Measurements from ENCODE around the gene TTC7B. TPM values are rescaled to one million over a fixed set of nuclear protein-coding genes. Genes with fewer than 3 reads are reported as not detected.

The TTC7B gene
- total and polyA plus RNA-seq, 2 of the 8 experiments (the other 6 are each of a cell fraction or from before 2014, with no cell fraction given), result 23.7 to 34.0 TPM

DNA sequence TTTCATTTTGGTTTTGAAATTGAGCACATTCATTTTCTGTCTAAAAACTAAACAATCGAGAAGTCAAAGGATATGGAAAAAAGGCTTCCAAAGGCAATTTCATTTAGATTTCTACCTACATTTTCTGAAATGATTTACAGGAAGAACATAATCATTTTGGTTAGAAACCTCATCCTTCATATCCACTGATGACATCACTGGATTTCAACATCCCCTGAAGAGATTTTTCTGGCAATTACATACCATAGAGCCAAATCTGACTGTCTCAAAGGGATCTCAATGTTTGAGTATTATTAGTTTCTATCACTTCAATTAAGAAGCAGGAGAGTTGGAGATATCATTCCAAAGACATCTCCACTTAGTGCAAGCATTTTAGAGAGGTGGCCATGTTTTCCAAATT, 137.8 kb downstream of the TTC7B start:
- no peak overlapping the region for H2BK12ac ChIP-seq (ENCODE audit: low read depth, low read length)
- no peak overlapping the region for H3K9ac ChIP-seq (replicated peaks in 1 of 4; ENCODE audit: extremely low read depth in 1 of 4, low read depth in 3 of 4, low read length in 3 of 4)
- POLR2A ChIA-PET (ENCODE audit: partially characterized antibody), result no interaction called here
- TF ChIP-seq SP1 (IDR thresholded peaks at IDR 0.05; ENCODE audit: low read depth, low read length) (no peak), RXRA (IDR thresholded peaks at IDR 0.05; ENCODE audit: insufficient read depth, low read depth, low read length) (no peak)

More for the DNA sequence above, 137.8 kb downstream of the TTC7B start:
- Histone ChIP-seq H2BK20ac (ENCODE audit: low read length) (no peak overlapping the region), H3K79me2 (ENCODE audit: control insufficient read depth in 1 of 2, insufficient read depth in 2 of 2, low read length in 2 of 2) (no peaks in the 10 kb centered on the region), H3K4me3 (ENCODE audit: extremely low read depth in 1 of 4, insufficient read depth in 2 of 4, low read depth in 3 of 4, low read length in 4 of 4) (no peak overlapping the region), H3K14ac (ENCODE audit: insufficient read length) (no peak overlapping the region), H3K79me1 (ENCODE audit: low read depth, low read length) (peaks cover 2% of the 10 kb centered on the region; the same call in 1 of the 2 replicates), H2BK15ac (ENCODE audit: low read length) (no peak overlapping the region), H3K56ac (replicated peaks; ENCODE audit: insufficient read length, low read depth, low read length) (no peak overlapping the region), H2BK120ac (replicated peaks; ENCODE audit: low read depth, low read length) (no peak overlapping the region), H3K23me2 (ENCODE audit: low read depth, low read length) (no peaks in the 10 kb centered on the region), H4K91ac (replicated peaks; ENCODE audit: insufficient read length, low read length) (no peak overlapping the region), H3K36me3 (ENCODE audit: control insufficient read depth in 2 of 4, insufficient read depth in 4 of 4, low read length in 3 of 4) (no peaks in the 10 kb centered on the region), H2AK5ac (ENCODE audit: low read depth, low read length) (no peak overlapping the region), H3K4me1 (replicated peaks in 1 of 4; ENCODE audit: control insufficient read depth in 3 of 4, insufficient read depth in 4 of 4, low read length in 3 of 4) (peaks cover 0 to 4% (median 2%) of the 10 kb centered on the region in 4 experiments; a peak in 2 of 7 replicates), H4K20me1 (replicated peaks in 1 of 2; ENCODE audit: control insufficient read depth in 1 of 2, insufficient read depth in 2 of 2, low read length in 2 of 2) (no peaks in the 10 kb centered on the region), H4K5ac (ENCODE audit: insufficient read length, low read depth, low read length) (no peak overlapping the region), H3K23ac (ENCODE audit: insufficient read length) (no peak overlapping the region), H3K9me3 (ENCODE audit: insufficient read depth in 2 of 2, low read depth in 1 of 2, low read length in 1 of 2) (no peaks in the 10 kb centered on the region), H2BK5ac (ENCODE audit: low read depth, low read length) (no peak overlapping the region), H3K27me3 (replicated peaks in 1 of 4; ENCODE audit: control insufficient read depth in 3 of 4, extremely low read depth in 1 of 4, insufficient read depth in 3 of 4, low read length in 3 of 4) (no peaks in the 10 kb centered on the region), H3K4me2 (ENCODE audit: insufficient read depth in 1 of 2, low read depth in 2 of 2, low read length in 2 of 2) (no peak overlapping the region), H3K18ac (ENCODE audit: extremely low read depth, low read length) (no peak overlapping the region), H2AFZ (ENCODE audit: low read length) (no peak overlapping the region), H3K4ac (replicated peaks; ENCODE audit: insufficient read length, low read depth, low read length) (no peak overlapping the region), H3K27ac (ENCODE audit: low read depth, low read length) (no peak overlapping the region), H4K8ac (ENCODE audit: extremely low read depth, insufficient read depth, low read length) (no peak overlapping the region)
- FAIRE-seq, result no peak
- WGBS, 2 experiments (ENCODE audit: extremely low coverage in 1 of 2, insufficient coverage in 1 of 2, insufficient read length in 1 of 2, insufficient replicate concordance in 2 of 2, low coverage in 1 of 2, low lambda C conversion rate in 2 of 2, missing lambda C conversion rate in 1 of 2), result 100% methylated on average over 1 of the region's 1 CpG; no CpG with 5 or more reads in 1 of the 2 experiments
- CTCF ChIA-PET (ENCODE audit: partially characterized antibody), result interaction anchor here (0.9 to 1.0 kb wide), 2 partner anchors 18 to 32 kb away, joined by 3 read pairs; no protein-coding TSS in a partner anchor
- no peak for DNase-seq (ENCODE audit: low read depth in 1 of 2, low spot score in 2 of 2)
